ENCODE results near the gene STUB1.

GRCh38 chr16:669666-670065 is 10.5 kb upstream of the STUB1 start:
- TF ChIP-seq, protein P1, sequence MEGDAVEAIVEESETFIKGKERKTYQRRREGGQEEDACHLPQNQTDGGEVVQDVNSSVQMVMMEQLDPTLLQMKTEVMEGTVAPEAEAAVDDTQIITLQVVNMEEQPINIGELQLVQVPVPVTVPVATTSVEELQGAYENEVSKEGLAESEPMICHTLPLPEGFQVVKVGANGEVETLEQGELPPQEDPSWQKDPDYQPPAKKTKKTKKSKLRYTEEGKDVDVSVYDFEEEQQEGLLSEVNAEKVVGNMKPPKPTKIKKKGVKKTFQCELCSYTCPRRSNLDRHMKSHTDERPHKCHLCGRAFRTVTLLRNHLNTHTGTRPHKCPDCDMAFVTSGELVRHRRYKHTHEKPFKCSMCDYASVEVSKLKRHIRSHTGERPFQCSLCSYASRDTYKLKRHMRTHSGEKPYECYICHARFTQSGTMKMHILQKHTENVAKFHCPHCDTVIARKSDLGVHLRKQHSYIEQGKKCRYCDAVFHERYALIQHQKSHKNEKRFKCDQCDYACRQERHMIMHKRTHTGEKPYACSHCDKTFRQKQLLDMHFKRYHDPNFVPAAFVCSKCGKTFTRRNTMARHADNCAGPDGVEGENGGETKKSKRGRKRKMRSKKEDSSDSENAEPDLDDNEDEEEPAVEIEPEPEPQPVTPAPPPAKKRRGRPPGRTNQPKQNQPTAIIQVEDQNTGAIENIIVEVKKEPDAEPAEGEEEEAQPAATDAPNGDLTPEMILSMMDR (IDR thresholded peaks at IDR 0.05), result no peak
- no peak for TF ChIP-seq POLR2A (IDR thresholded peaks at IDR 0.05)

Data from vagina (tissue), 2 donors.